Measurements from ENCODE around the gene DISC1. TPM values are rescaled to one million over a fixed set of nuclear protein-coding genes. Genes with fewer than 3 reads are reported as not detected.

The DISC1 gene
- total RNA-seq, 6 experiments from 2014 or later = 1.8 to 3.3 (median 2.4) TPM

- H3K4me3 ChIP-seq = no peak overlapping the region
- DNase-seq (no peak), ATAC-seq (no peak)
- H3K27ac ChIP-seq = no peak overlapping the region
- TF ChIP-seq CTCF (IDR thresholded peaks at IDR 0.05) (no peak), POLR2A (IDR thresholded peaks at IDR 0.05) (no peak)
- no peaks in the 10 kb centered on the region for H3K9me3 ChIP-seq
- no peaks in the 10 kb centered on the region for H3K27me3 ChIP-seq
- H3K36me3 ChIP-seq = no peaks in the 10 kb centered on the region
- intact Hi-C loops (cut with DNase I) = no loop called here
- no peaks in the 10 kb centered on the region for H3K4me1 ChIP-seq
- 71% methylated on average over 4 of the region's 4 CpGs for WGBS (ENCODE audit: insufficient coverage, low coverage, low lambda C conversion rate, missing lambda C conversion rate)
Measured at GRCh38 chr1:232033285-232033684, 406.7 kb downstream of the DISC1 start.

GRCh38 chr1:232034556-232034955 lies 408.0 kb downstream of the DISC1 start:
- Histone ChIP-seq H3K27me3 (no peaks in the 10 kb centered on the region), H3K27ac (no peak overlapping the region), H3K36me3 (no peaks in the 10 kb centered on the region), H3K9me3 (no peaks in the 10 kb centered on the region), H3K4me1 (no peaks in the 10 kb centered on the region), H3K4me3 (no peak overlapping the region)
- intact Hi-C loops (cut with DNase I) = no loop called here
- TF ChIP-seq CTCF (IDR thresholded peaks at IDR 0.05) (no peak), POLR2A (IDR thresholded peaks at IDR 0.05) (no peak)
- no peak for DNase-seq
- 88% methylated on average over 1 of the region's 1 CpG for WGBS (ENCODE audit: insufficient coverage, low coverage, low lambda C conversion rate, missing lambda C conversion rate)
- no peak for ATAC-seq

GRCh38 chr1:232036181-232036933 lies 409.8 kb downstream of the DISC1 start:
- Histone ChIP-seq H3K4me1 (no peaks in the 10 kb centered on the region), H3K9me3 (no peaks in the 10 kb centered on the region), H3K36me3 (no peaks in the 10 kb centered on the region), H3K4me3 (no peak overlapping the region), H3K27ac (no peak overlapping the region), H3K27me3 (no peaks in the 10 kb centered on the region)
- DNase-seq (no peak), ATAC-seq (no peak)
- intact Hi-C loops (cut with DNase I) = no loop called here
- WGBS (ENCODE audit: insufficient coverage, low coverage, low lambda C conversion rate, missing lambda C conversion rate) = 83% methylated on average over 11 of the region's 15 CpGs
- TF ChIP-seq POLR2A (IDR thresholded peaks at IDR 0.05) = no peak
- no peak for TF ChIP-seq CTCF (IDR thresholded peaks at IDR 0.05)

GRCh38 chr1:232037774-232038388 lies 411.3 kb downstream of the DISC1 start:
- Histone ChIP-seq H3K27ac (no peak overlapping the region), H3K4me3 (no peak overlapping the region), H3K36me3 (no peaks in the 10 kb centered on the region), H3K4me1 (no peaks in the 10 kb centered on the region), H3K9me3 (no peaks in the 10 kb centered on the region), H3K27me3 (no peaks in the 10 kb centered on the region)
- WGBS (ENCODE audit: insufficient coverage, low coverage, low lambda C conversion rate, missing lambda C conversion rate) = no CpG with 5 or more reads among the region's 1 CpG
- DNase-seq (no peak), ATAC-seq (no peak)
- intact Hi-C loops (cut with DNase I) = no loop called here
- TF ChIP-seq CTCF (IDR thresholded peaks at IDR 0.05) = no peak
- no peak for TF ChIP-seq POLR2A (IDR thresholded peaks at IDR 0.05)
